Activated T-helper 1 cell treated with anti-CD3 and anti-CD28 coated beads, Interleukin-2, amount 50 U/mL, for 16 hours (primary cell): ENCODE results near the gene DMRT2.

Experiments used
- DNase-seq, 2 donors: peaks; one replicate each; pipeline ENCODE4 v3.0.0-alpha.2; 2020; ENCODE audit warnings: low read depth in 1 of 2, low spot score in 1 of 2

The DMRT2 gene

DNA sequence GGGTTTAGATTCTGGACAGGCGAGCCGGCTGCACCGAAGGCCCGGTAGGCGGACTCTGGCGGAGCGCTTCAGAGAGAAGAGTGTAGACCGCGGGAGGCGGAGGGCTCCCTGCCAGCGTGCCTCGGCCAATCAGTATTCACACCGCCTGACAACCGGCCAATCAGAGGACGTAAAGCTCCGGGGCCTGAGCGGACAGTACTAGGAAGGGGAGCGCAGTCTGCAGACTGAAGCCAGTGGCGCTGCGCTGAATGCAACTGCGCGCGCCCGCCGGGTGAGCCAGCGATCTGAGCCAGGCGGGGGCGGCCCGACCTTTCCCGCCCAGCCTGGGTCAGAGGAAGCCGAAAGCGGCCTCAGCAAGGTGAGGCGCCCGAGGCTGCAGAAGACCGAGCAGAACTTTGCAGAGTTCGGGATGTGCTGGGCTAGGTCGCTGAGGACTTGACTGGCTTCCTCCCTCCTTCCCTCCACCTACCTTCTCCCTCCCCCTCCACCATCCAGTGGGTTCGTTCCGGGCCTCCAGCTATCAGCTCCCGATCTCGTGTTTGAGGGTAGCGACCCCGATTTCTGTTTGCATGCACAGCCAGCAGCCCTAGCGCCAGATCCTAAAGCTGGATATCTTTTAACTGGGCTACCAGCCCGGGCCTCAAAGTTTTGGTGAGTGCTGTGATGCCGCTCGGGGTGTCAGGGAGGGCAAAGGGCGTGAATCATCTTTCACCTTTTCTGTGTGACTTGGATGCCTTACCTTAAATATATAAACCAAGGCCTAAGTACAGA, at the start of gene DMRT2:
DMRT2 (plus strand) TSS at position 233 of the 771 bp plus-strand sequence. CDS start 1,257 bp downstream, outside the sequence.
- DNase-seq, result no peak

DNA sequence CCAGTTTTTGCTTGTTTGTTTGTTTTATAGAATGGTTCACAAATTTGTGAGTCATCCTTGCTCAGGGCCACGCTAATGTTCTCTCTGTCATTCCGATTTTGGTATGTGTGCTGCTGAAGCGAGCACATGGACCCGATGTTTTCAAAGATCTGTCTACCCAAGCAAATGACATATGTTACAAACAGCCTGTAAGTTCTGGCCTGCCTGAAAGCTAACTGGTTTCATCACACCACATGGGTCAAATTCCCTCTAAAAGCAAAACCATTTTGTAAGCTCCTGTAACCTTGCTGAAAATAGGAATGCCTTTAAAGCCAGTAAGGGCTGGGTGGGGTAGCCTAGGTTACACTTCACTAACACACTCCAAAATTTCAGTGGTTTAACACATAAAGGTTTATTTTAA, 48.3 kb upstream of the DMRT2 start:
- DNase-seq, result no peak

DNA sequence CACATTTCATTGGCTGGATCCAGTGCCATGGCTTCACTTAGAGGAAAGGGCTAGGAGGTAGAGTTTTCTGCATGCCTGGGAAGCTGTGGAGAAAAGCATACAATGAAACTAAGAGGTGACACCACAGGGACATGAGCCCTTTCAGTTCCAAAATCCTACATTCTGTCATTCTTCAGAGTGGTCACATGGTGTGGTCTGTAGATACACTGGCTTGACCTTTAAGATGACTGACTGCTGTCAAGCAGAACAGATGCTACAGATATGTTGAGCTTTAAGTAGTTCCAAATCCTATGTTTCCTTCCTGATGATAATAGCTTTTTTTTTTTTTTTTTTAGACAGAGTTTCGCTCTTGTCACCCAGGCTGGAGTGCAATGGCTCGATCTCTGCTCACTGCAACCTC, 47.5 kb upstream of the DMRT2 start:
- no peak for DNase-seq

DNA sequence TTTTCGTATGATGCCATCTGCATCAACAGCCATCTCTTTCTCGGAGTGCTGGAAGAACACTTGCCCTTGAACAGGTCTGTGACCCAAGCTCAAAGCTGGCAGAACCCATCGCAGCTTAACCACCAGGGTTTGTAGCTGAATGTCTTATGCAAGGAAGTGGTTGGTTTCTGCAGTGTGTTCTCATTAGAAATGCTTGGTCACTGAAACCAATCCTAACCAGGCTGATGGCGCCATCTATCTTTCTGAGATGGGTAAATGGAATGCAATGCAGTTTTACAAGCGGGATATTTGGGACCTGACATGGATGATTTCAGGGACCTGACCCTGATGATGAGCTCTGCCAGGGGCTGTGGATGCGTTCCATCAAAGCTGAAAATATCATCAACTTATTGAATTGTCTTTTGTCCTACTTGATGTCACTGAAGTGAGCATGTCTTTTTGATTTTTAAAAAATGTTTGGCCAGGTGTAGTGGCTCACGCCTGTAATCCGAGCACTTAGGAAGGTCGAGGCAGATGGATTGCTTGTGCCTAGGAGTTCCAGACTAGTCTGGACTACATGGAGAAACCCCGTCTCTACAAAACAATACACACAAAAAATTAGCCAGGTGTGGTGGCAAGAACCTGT, 45.0 kb upstream of the DMRT2 start:
- no peak for DNase-seq

DNA sequence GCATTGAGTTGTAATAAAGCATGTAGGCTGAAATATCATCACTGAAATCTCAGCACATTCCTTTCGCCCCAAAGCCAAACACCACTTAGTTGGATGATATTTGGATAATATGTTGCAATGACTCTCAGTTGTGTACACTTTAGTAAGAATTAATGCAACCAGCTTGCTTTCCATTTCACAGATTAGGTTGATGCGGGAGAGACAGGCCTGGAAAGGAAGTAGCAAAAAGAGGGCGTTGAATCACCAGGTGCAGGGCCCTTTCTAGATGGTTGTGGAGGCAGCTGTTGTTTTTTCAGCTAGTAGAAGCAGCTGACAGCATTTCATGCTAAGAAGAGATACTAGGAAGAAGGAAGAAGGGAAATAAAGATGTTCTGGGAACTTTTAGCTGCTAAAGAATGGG, 42.8 kb upstream of the DMRT2 start:
- DNase-seq, result no peak

DNA sequence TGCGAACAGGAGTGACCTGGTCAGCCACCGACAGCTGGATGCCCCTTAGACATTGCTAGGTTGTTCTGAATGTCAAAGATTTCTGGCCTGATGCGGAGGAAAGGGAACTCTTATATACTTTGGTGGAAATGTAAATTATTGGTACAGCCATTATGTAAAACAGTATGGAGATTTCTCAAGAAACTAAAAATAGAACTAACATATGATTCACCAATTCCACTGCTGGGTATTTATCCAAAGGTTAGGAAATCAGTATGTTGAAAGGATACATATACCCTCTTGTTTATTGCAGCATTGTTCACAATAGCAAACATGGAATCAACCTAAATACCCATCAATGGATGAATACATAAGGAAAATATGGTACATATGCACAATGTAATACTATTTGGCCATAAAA, 41.9 kb upstream of the DMRT2 start:
- DNase-seq, result no peak

DNA sequence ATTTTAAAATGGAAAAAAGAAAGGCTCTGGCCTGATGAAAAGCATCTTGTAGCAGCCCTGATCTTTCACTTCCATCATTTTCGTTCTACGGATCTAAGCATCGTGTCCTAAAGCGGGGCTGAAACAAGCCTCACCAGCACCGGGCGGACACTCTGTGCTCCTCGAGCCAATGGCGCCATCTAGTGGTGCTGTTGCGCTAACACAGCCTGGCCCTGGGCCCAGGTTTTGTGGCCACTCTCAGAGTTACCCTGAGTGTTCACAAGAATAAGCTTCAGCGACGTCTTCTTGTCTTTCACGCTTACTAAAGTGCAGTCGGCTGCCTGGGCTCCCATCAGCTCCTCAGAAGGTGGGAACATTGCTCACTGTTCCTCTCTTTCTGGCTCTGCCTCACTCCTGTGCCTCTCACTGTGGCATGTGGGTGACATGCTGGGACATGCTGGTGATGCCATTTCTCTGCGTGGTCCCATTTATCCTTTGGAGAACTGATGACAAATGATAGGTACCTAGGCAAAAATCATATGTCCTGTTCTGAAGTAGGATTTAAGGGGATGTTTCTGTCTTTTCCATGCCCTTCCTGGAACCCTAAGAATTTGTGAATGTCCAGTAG, 41.0 kb upstream of the DMRT2 start:
- peak; percentile 32 to 67 for DNase-seq

DNA sequence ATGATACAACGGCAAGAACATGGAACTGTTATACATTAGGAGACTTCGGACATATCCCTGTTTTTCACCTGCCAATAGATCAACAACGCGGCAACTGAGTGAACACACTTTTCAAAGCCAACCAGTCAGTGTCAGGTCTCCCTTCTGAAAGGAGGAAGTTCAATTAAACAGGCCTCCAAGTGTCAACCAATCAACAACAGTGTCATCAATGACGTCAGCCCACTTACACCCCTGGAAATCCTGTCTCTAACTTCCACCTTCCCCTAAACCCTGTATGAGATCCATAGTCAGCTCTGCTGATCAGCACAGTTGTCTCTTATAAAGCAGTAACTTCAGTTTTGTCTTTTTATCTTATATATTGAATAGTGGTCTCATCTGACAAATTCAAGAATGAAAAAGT, 37.1 kb upstream of the DMRT2 start:
- DNase-seq, result no peak

DNA sequence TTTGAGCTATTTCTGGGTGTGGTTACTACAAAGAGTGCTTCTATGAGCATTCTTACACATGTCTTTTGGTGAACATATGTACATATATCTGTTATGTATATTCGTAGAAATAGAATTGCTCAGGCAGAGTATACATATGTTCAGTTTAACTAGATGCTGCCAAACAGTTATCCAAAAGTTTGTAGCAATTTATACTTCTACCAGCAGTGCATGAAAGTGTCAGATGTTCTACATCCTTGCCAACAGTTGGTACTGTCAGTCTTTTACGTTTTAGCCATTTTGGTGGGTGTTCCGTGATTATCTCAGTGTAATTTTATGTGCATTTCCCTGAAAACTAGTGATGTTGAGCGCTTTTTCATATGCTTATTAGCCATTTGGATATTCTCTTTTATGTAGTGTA, 35.9 kb upstream of the DMRT2 start:
- DNase-seq, result no peak

DNA sequence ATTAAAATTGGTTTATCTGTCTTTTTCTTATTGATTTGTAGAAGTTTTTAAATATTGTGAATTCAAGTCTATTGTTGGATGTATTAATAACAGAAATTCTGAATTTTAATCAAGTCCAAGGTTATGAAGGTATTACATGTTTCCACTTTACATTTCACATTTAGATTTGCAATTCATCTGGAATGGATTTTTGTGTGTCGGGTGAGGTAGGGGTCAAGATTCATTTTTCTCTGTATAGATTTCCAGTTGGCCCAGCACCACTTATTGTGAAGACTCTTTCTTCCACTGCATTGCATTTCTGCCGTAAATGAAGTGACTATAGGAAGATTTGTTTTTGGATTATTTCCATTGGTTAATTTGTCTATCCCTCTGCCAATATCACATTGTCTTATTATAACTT, 35.5 kb upstream of the DMRT2 start:
- DNase-seq, result no peak

DNA sequence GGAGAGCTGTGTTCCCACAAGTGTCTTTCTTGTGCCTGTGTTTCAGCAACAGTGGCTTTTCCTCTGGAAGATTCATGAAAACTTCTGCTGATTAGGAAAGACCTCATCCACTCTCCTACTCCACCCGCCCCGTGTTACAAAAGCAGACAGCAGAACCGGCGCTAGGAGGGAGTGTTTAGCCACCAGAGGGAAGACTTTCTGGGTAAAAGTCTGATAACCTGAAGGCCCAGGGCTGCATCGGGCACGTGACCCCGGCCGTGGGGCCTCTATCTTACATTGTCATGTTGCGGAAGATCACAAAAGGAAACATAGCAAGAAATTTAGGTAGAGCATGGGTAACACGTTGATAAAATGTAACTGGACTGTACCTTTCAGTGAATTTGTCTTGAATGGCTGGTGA, 32.0 kb upstream of the DMRT2 start:
- no peak for DNase-seq

DNA sequence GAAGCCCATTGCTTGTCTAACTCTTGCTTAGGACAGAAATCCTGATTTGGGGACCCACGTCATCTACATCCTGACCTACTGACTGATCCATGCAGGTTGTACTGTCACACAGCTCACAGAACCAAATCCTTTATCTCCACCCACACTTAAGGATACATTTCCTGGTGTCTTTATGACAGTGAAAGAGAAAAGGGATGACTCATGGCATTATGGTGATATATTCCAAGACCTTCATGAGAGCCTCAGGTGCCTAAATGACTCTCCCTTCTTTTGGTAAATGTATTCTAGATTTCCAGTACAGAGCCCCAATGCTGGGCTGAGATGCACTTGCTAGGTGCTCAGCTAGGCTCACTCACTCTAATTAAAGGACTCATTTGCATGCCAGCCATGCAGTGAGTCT, 26.0 kb upstream of the DMRT2 start:
- no peak for DNase-seq

DNA sequence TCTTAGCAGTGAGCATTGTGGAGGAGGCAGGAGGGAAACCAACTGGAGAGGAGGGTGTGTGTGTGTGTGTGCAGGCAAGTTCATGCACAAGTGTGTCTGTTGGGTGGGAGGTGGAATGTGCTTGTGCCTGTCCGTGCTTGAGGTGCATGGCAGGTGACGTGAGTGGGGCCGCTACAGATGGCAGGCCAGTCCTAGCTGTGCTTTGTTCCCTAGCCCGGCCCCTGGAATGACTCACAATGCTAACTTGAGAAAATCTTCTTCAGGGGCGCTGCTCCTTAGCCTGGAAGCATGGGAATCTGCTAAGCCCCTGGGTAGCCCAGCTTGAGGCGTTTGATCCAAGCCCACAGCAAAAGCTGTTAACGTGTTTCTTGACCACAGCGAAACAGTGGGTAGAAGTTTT, 25.0 kb upstream of the DMRT2 start:
- DNase-seq, result no peak

DNA sequence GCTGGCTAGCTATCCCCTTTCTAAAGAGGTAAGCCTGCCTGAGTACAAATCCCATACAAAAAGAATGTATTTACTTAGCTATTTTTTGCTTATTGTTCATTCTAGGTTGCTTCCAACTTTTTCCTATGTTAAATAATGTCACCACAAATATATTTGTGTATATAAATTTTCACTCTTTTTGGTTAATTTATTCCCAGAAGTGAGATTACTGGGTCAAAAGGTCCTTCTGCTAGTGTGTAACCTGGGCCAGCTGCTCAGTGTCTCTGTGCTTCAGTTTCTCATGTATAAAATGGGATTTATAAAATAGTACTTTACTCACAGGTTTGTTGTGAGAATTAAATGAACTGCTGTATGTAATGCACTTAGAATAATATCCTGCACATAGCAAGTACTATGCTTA, 23.9 kb upstream of the DMRT2 start:
- no peak for DNase-seq

DNA sequence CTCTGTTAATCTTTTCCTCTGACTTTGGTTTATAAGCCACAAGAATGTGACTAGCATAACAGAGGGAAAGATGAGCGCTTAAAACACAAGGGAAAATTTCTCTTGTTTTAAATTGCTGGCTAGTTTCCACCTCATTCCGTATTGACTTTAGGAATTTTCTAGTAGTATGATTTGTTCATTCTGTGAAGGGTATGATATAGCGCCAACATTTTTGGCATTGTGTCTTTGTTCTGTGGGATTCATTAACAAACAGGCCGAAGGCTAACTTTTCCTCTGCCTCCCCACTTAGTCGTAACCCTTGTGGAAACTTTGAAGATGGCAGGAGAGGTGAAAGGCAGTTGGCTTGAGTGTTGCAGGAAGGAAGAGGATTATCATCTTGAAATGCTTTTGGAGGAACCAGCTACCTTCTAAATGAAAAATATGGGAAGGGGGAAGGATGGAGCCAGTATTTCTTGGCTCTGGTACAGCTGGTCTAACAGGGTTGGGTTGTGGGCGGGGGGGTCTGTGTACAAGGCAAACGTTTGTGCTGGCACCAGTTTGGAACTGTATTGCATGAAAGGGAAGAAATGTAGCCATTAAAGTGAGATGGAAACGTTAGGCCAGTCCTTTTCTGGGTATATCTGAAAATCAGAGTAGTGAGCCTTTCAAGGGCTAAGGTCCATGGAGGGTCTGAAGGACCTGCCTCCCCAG, 21.5 kb upstream of the DMRT2 start:
- DNase-seq, result no peak

DNA sequence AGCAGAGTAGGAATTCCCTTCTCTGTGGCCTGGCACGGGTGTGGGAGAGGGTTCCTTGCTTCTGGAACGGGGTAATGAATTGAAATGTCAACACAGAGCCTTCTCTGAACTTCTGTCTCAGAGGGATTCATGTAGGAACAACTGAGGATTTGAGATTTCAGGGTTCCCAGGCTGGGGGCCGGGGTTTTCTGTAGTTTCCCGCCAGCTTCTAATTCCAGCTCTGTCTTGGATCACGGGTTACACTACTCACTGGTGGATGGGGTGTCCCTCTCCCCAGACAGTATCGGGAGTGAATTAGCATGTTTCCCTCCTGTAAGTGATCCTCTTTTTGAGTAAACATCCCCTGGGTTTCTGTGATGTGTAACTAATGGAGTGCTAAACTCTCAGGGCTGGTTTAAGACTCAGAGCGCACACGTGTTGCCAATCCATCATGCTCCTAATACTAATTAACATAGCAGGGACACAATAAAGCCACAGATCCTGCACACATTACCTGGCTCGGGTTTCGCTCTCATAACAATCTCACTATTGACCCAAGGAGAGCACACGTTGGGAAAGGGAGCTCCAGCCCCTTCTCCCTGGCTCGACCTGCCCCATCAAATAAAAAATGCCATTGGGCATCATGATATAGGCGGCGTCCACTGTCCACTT, 18.1 kb upstream of the DMRT2 start:
- no peak for DNase-seq

DNA sequence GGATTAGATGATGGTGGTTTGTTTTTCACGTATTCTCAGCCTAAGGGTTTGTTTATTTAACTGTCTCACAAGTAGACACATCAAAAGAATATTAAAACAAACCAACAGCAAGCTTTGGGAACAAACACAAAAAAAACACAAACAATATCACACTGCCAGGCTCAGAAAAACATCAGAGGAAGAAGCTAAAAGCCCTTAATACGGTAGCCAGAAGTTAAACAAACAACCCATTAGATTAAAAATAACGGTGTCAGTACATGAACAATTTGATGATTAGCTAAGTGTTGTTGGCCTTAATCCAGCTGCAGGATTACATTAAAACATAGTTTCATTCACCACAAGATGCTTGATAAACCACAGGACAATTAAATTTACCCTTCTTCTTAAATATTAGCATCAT, 15.9 kb upstream of the DMRT2 start:
- DNase-seq, result no peak

DNA sequence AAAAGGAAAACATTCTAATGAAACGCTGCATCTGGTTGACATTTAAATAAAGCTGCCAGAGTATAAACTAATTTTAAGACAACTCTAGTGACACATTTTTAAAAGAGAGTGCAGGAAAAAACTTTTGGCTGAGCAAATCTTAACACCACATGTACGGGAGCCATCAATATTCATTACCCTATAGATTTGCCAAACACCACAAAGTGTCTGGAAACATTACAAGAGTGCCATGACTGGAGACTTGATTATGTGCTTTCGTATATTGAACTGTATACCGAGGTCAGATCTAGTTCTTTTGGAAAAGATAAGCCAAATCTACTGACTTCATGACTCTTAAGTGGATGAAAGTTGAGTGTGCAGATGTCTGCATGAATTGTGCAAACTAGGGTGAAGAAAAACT, 10.6 kb upstream of the DMRT2 start:
- no peak for DNase-seq

DNA sequence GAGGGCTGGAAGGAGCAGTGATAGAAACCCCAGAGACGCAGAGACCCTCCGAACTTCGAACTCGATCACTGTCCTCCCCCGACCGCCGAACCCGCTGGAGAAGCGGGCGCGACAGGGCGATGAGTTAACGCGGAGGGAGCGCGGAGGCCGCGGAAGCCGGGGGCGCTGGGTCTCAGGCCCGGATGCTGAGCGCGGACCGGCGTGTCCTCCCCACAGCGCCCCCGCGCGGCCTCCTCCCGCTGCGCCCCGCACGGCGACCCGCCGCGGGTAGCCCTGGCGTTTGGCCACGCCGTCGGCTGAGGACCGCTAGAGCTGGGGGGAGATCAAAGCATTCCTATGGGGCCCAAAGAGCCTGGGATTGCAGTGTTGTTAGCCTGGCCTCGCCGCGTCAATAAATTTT, 7.7 kb upstream of the DMRT2 start:
- no peak for DNase-seq

DNA sequence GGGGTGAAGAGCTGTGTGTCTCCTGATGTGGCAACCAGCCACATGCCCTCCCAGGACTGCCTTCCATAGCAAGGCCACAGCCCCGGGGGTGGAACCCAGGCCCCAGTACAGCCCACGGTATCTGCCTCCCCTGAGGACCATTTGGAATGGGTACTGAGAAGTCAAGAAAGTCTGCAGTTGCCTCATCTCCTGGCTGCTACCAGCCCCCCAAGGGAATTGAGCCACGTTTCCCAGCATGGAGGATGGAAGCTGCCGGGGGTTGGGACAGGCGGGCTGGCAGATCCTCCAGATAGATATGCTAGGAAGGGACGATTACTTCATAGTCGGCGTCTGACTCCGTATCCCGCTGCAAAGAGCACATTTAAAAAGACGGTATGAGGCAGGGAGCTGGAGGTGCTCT, 5.5 kb upstream of the DMRT2 start:
- no peak for DNase-seq
